A549 (cell line): ENCODE results near the gene NDUFS3. TPM values are rescaled to one million over a fixed set of nuclear protein-coding genes. Genes with fewer than 3 reads are reported as not detected.

Experiments
- ATAC-seq, 2 experiments: fragments of 200-7000 bp in 1 of 2; fragments of >200 bp in 1 of 2; cut with Nextera tagmentation in 1 of 2; cut with Tn5 transposase in 1 of 2; 3 replicates each; pipeline versions ENCODE4 v1.8.0 to v1.9.1; 2018 to 2020; ENCODE audit warnings: mild to moderate bottlenecking in 1 of 2, moderate library complexity in 1 of 2
- CTCF ChIA-PET: fragments of 300-600 bp; sonication (Branson Sonifier 250); formaldehyde crosslinking; extraction: SDS; loops from one replicate; lab custom pipeline; 2021; ENCODE audit warnings: antibody characterized with exemption, inconsistent platforms; lab: Yijun Ruan, JAX
- POLR2A ChIA-PET: fragments of 350-600 bp; formaldehyde crosslinking; extraction: SDS; loops from one replicate; lab custom pipeline; 2021; ENCODE audit warnings: antibody characterized with exemption, inconsistent platforms; lab: Yijun Ruan, JAX
- DNase-seq, 2 experiments: peaks; one replicate each; pipeline versions ENCODE4 v3.0.0 to v3.0.0-alpha.2; 2011 to 2016; ENCODE audit warnings: low read depth in 1 of 2, low spot score in 1 of 2
- FAIRE-seq: peaks from 2 replicates; lab custom pipeline; 2011; peaks lifted over from hg19 to GRCh38; lab: Jason Lieb, UNC
- H3K27ac ChIP-seq, 2 experiments: fragments of >200 bp; sonication (Bioruptor Twin); formaldehyde crosslinking; 3 replicates each; pipeline ENCODE4 v1.5.1; 2016 to 2017
- H3K4me1 ChIP-seq: fragments of >200 bp; sonication (Bioruptor Twin); formaldehyde crosslinking; 3 replicates; pipeline ENCODE4 v1.6.1; 2016
- H3K4me2 ChIP-seq: fragments of >200 bp; sonication (Bioruptor Twin); formaldehyde crosslinking; 3 replicates; pipeline ENCODE4 v1.6.1; 2016
- H3K4me3 ChIP-seq: fragments of >200 bp; sonication (Bioruptor Twin); formaldehyde crosslinking; 3 replicates; pipeline ENCODE4 v1.5.1; 2016
- H3K9me3 ChIP-seq: fragments of >200 bp; sonication (Bioruptor Twin); formaldehyde crosslinking; 3 replicates; pipeline ENCODE4 v1.6.1; 2016
- BCL3 ChIP-seq: fragments of >200 bp; sonication (Bioruptor Twin); formaldehyde crosslinking; IDR thresholded peaks from 3 replicates; pipeline ENCODE4 v1.6.1; 2016
- BHLHE40 ChIP-seq: IDR thresholded peaks from 2 replicates; pipeline ENCODE4 v1.6.1; 2012; ENCODE audit warnings: low read depth, low read length, inconsistent platforms
- CBX8 ChIP-seq: fragments of 200-600 bp; sonication (generic); IDR thresholded peaks from 2 replicates; pipeline ENCODE4 v1.6.1; 2016
- CHD2 ChIP-seq: fragments of 150-350 bp; IDR thresholded peaks from 2 replicates; pipeline ENCODE4 v1.6.1; 2014; ENCODE audit warnings: low read length; ENCODE audit not compliant: partially characterized antibody
- EHF ChIP-seq: fragments of 250-450 bp; sonication (Bioruptor Pico); IDR thresholded peaks from 2 replicates; pipeline ENCODE4 v1.5.0; 2020; ENCODE audit warnings: mild to moderate bottlenecking
- ELK1 ChIP-seq: fragments of 150-350 bp; IDR thresholded peaks from 2 replicates; pipeline ENCODE4 v1.6.1; 2014; ENCODE audit warnings: low read depth, mild to moderate bottlenecking, low read length
- ESRRA ChIP-seq: fragments of 150-350 bp; IDR thresholded peaks from 2 replicates; pipeline ENCODE4 v1.6.1; 2014; ENCODE audit warnings: mild to moderate bottlenecking, low read length, borderline replicate concordance
- HOXA7 ChIP-seq: fragments of 250-450 bp; sonication (Bioruptor Pico); IDR thresholded peaks from 2 replicates; pipeline ENCODE4 v1.5.0; 2020; ENCODE audit warnings: mild to moderate bottlenecking, moderate library complexity
- MAX ChIP-seq: IDR thresholded peaks from 2 replicates; pipeline ENCODE4 v1.6.1; 2012
- NPAS2 ChIP-seq: fragments of 250-450 bp; sonication (Bioruptor Pico); IDR thresholded peaks from 2 replicates; pipeline ENCODE4 v1.8.0; 2022; ENCODE audit warnings: mild to moderate bottlenecking, moderate library complexity, borderline replicate concordance
- PBX3 ChIP-seq: IDR thresholded peaks from 2 replicates; pipeline ENCODE4 v1.6.1; 2012
- PHF8 ChIP-seq: fragments of 200-600 bp; sonication (generic); IDR thresholded peaks from 2 replicates; pipeline ENCODE4 v1.6.1; 2016; ENCODE audit warnings: low read depth, mild to moderate bottlenecking, antibody characterized with exemption, moderate library complexity, borderline replicate concordance
- RAD21 ChIP-seq, 2 experiments: fragments of >200 bp in 1 of 2; sonication (Bioruptor Twin) in 1 of 2; formaldehyde crosslinking in 1 of 2; IDR thresholded peaks in 1 of 2; conservative IDR thresholded peaks in 1 of 2; 2 replicates in 1 of 2; 3 replicates in 1 of 2; pipeline ENCODE4 v1.6.1; 2012 to 2018; ENCODE audit warnings: inconsistent platforms in 1 of 2
- RARB ChIP-seq: fragments of 250-450 bp; sonication (Bioruptor Pico); IDR thresholded peaks from 2 replicates; pipeline ENCODE4 v1.8.0; 2021; ENCODE audit warnings: mild to moderate bottlenecking, moderate library complexity
- RCOR1 ChIP-seq: fragments of 150-350 bp; IDR thresholded peaks from 2 replicates; pipeline ENCODE4 v1.6.1; 2014; ENCODE audit warnings: antibody characterized with exemption, low read length, low read depth
- RNF2 ChIP-seq: fragments of 200-600 bp; sonication (generic); IDR thresholded peaks from 2 replicates; pipeline ENCODE4 v1.6.1; 2016; ENCODE audit warnings: low read depth, mild to moderate bottlenecking, antibody characterized with exemption, moderate library complexity, borderline replicate concordance
- SMC3 ChIP-seq: fragments of >200 bp; sonication (Bioruptor Twin); formaldehyde crosslinking; IDR thresholded peaks from 3 replicates; pipeline ENCODE4 v1.6.1; 2018; ENCODE audit warnings: inconsistent platforms
- USF2 ChIP-seq: fragments of 450-650 bp; IDR thresholded peaks from 2 replicates; pipeline ENCODE4 v1.6.1; 2014; ENCODE audit warnings: antibody characterized with exemption
- ZC3H11A ChIP-seq: fragments of 450-650 bp; IDR thresholded peaks from 2 replicates; pipeline ENCODE4 v1.6.1; 2014; ENCODE audit warnings: antibody characterized with exemption, mild to moderate bottlenecking
- ZFP36 ChIP-seq: fragments of 450-650 bp; IDR thresholded peaks from 2 replicates; pipeline ENCODE4 v1.6.1; 2014; ENCODE audit warnings: borderline replicate concordance; ENCODE audit not compliant: partially characterized antibody
- WGBS: methylation state at CpG from one replicate; pipeline ENCODE4 v1.1.6; 2017; ENCODE audit errors: missing lambda C conversion rate; 5-methylcytosine and 5-hydroxymethylcytosine counted together
- polyA plus RNA-seq, 4 experiments: library from polyadenylated mRNA; depleted of rRNA in 3 of 4; stranded (reverse); fragments of >200 nt; fragmentation: RNase III in 1 of 4; extraction: RNeasy Plus Mini Kit Qiagen cat#74134 plus additional on column Dnase treatment in 1 of 4; gene quantifications; 2 replicates in 3 of 4; 3 replicates in 1 of 4; pipeline ENCODE4 v1.2.3, GENCODE V29; 2011 to 2017

The NDUFS3 gene
- polyA plus RNA-seq, 2 of the 4 experiments (the other 2 are of a cell fraction), result 142 to 156 TPM

GRCh38 chr11:47592251-47592650 is 13.4 kb downstream of the NDUFS3 start:
- peaks cover 8% of the 10 kb centered on the region; the same call in 1 of the 3 replicates for H3K4me1 ChIP-seq
- TF ChIP-seq CHD2 (no peak), BHLHE40 (no peak), EHF (CRISPR knock-in tag) (no peak), RNF2 (no peak), ESRRA (no peak), RCOR1 (no peak), RARB (no peak), CBX8 (no peak), ZC3H11A (no peak), USF2 (no peak), ELK1 (no peak), PBX3 (no peak), HOXA7 (no peak), PHF8 (no peak), ZFP36 (no peak)
- CTCF ChIA-PET, result interaction anchor here (1.1 kb wide), 1 partner anchor 113 kb away, joined by 4 read pairs; no protein-coding TSS in a partner anchor
- no peaks in the 10 kb centered on the region for H3K9me3 ChIP-seq
- ATAC-seq (no peak), FAIRE-seq (no peak), DNase-seq (no peak)
- WGBS, result 66% methylated on average over 4 of the region's 4 CpGs
- no peak overlapping the region for H3K4me3 ChIP-seq
- H3K4me2 ChIP-seq, result no peak overlapping the region
- POLR2A ChIA-PET, result no interaction called here
- no peak overlapping the region for H3K27ac ChIP-seq

GRCh38 chr11:47592970-47593369 is 14.1 kb downstream of the NDUFS3 start:
- ATAC-seq, result no peak
- Histone ChIP-seq H3K4me2 (no peak overlapping the region; the same call in 2 of the 3 replicates), H3K4me1 (peaks cover 8% of the 10 kb centered on the region; the same call in 1 of the 3 replicates), H3K27ac (no peak overlapping the region), H3K9me3 (no peaks in the 10 kb centered on the region), H3K4me3 (no peak overlapping the region)
- CTCF ChIA-PET, result no interaction called here
- no peak for FAIRE-seq
- no peak for DNase-seq
- 44% methylated on average over 2 of the region's 2 CpGs for WGBS
- POLR2A ChIA-PET, result interaction anchor here (0.5 kb wide), 1 partner anchor 24 kb away, joined by 3 read pairs; no protein-coding TSS in a partner anchor
- no peak for TF ChIP-seq MAX
- no peak for TF ChIP-seq USF2
- TF ChIP-seq HOXA7, result no peak
- no peak for TF ChIP-seq CBX8
- no peak for TF ChIP-seq NPAS2 (CRISPR knock-in tag)
- TF ChIP-seq EHF (CRISPR knock-in tag), result no peak
- TF ChIP-seq BCL3, result no peak
- TF ChIP-seq ESRRA, result no peak
- no peak for TF ChIP-seq RAD21 (conservative IDR thresholded peaks at IDR 0.05 in 1 of 2, IDR thresholded peaks at IDR 0.05 in 1 of 2)
- no peak for TF ChIP-seq SMC3
